DND-41 (cell line): ENCODE data around the gene SENP1.

ENCODE experiments used
- EZH2 ChIP-seq: IDR thresholded peaks from 3 replicates; pipeline ENCODE4 v1.6.1; 2012; ENCODE audit warnings: borderline replicate concordance, low read depth, mild to moderate bottlenecking, moderate library complexity, low read length, inconsistent platforms; ENCODE audit not compliant: severe bottlenecking
- TF ChIP-seq, protein P1 (sequence below): IDR thresholded peaks from 2 replicates; pipeline ENCODE4 v1.5.1; 2012; ENCODE audit warnings: borderline replicate concordance, low read length, moderate library complexity, mild to moderate bottlenecking; ENCODE audit not compliant: poor library complexity, severe bottlenecking; ENCODE audit errors: extremely low read depth

DNA sequence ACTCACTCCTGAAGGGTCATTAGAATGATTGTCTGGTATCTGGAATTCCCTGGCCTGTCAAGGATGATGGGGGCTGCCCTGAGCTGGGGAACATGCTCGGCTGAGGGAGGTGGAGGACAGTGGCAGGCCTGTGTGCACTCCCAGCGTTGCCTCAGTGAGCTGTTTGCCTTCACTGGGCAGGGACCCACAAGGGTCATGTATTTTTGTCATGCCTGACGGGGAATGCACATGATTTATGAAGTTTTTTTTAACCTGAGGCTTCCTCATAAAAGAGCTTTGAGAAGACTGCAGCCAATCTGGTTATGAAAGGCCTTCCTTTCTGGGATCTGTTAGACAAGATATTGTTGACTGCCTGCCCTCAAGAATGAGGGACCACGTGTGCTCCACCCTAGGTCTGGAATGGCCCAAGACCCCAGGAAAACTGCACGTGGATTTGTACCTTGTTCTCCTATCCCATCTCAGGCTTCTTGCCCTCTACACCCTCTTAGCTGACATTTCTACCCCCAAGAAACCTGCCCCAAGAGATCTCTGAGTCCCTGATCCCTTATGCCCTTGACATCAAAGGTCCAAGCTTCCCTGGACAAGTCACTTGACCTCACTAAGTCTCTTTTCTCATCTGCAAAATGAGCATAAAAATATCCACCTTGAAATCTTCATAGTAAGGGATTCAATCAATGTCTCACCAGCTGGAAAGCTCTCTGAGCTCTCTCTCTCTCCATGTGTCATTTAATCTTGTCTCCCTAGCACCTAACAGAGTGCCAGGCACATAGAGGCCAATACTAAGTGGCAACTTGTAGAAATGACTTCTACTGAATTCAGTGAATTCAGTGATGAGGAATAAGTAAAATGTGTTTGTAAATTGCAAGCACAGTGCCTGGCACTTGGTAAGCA, 77.1 kb downstream of the SENP1 start:
- TF ChIP-seq, protein P1, sequence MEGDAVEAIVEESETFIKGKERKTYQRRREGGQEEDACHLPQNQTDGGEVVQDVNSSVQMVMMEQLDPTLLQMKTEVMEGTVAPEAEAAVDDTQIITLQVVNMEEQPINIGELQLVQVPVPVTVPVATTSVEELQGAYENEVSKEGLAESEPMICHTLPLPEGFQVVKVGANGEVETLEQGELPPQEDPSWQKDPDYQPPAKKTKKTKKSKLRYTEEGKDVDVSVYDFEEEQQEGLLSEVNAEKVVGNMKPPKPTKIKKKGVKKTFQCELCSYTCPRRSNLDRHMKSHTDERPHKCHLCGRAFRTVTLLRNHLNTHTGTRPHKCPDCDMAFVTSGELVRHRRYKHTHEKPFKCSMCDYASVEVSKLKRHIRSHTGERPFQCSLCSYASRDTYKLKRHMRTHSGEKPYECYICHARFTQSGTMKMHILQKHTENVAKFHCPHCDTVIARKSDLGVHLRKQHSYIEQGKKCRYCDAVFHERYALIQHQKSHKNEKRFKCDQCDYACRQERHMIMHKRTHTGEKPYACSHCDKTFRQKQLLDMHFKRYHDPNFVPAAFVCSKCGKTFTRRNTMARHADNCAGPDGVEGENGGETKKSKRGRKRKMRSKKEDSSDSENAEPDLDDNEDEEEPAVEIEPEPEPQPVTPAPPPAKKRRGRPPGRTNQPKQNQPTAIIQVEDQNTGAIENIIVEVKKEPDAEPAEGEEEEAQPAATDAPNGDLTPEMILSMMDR, result no peak
- TF ChIP-seq EZH2, result no peak
